Forelimb muscle (tissue), 1 donor: ENCODE results near the gene BRINP1. TPM values are rescaled to one million over a fixed set of nuclear protein-coding genes. Genes with fewer than 3 reads are reported as not detected.
A peak's percentile ranks its signal among the peaks of the same experiment; 100 is the strongest.

ENCODE experiments used
- DNase-seq: peaks from one replicate; pipeline ENCODE4 v3.0.0-alpha.2; 2013; ENCODE audit warnings: low read depth
- polyA plus RNA-seq: library from polyadenylated mRNA; unstranded; fragments of 120-200 nt; gene quantifications from one replicate; pipeline ENCODE4 v1.2.1, GENCODE V29; 2013; ENCODE audit not compliant: insufficient read length

BRINP1 gene
- polyA plus RNA-seq, 1 donor, result 0.11 TPM

DNA sequence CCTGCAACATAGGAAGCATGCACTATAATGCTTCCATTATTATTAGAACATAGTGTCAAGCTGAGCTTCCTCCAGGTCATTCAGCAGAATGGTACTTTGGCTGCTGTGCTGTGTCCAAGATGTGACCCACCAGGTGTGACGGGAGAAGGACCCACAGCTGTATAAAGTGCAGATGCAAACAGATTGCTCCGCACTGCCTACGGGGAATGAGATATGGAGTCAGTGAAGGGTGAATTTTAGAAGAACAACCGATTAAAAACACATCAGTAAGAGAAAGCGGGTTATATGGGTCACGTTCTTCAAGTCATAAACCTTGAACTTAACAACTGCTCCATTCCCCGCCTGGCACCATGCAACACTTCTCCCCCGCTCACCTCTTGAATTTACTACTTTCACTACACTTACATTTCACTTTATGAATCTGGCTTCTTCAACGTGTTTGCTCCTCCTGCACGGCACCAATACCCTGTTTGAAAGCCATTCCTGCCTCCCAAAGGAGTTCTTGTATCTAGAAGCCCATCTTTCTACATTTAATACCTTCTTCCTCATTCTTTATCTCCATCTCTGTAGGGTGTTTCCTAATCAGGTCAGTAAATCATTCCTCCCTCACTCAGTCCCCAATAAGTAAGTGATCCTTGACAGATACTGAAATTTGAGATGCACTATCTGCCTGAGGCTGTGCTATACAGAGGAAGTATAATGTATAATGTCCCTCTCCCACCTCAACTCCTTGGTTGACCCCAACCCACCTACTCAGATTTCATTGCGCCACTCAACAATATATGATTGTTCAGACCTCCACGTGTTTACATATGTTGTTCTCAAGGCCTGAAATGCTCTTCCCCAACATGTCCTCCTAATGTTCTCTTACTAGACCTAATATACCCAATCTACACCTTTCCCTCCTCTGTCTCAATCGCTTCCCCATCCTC, 25.9 kb downstream of the BRINP1 start:
- DNase-seq, result no peak

DNA sequence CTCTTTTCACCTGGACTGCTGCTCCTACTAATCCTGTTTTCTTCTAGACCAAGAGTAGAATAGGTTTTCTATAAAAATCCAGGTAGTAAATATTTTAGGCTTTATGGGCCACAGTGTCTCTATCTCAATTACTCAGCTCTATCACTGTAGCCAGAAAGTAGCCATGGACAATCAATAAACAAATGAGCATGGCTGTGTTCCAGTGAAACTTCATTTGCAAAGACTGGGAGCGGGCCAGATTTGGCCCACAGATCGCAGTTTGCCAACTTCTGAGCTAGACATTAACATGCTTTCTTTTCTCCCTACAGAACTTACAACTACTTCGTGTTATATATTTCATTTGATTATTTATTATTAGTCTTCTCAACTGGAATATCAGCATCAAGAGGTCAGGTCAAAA, 30.2 kb downstream of the BRINP1 start:
- DNase-seq, result no peak

DNA sequence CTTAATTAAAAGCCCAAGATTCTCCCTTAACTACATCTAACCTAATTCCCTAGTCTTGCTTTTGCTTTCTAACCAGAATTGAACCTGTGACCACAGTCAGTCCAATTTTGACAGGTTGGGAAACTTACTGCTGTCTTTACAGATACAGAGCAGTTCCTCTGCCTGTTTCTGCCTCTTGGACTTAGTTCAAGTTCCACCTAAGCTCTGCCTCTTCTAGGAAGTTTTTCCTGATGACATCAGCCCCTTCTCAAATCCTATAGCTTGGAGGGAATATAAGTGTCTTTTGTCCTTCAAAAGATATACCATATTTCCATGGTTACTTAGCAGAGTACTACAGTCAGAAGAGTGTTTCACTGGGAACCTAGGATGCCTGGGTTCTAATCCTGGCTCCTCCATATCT, 31.7 kb downstream of the BRINP1 start:
- no peak for DNase-seq

DNA sequence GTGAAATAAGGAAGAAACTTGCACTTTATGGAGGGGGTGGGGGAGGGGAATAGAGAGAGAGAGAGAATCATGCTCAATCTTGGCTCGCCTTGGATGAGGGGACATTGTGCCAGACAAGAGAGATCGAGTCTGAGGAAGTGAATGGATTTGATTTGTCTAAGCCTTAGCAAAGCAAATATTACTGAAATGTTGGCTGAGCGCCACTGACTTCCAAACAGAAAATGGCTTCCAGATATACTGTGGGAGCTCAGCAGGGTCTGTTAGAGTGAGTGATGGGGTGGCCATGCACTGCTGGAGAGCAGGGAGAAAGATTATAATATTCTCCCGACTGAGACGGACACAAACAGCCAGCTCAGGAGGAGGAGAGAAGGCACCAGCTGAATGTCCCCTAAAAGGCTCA, 34.5 kb downstream of the BRINP1 start:
- DNase-seq, result no peak

DNA sequence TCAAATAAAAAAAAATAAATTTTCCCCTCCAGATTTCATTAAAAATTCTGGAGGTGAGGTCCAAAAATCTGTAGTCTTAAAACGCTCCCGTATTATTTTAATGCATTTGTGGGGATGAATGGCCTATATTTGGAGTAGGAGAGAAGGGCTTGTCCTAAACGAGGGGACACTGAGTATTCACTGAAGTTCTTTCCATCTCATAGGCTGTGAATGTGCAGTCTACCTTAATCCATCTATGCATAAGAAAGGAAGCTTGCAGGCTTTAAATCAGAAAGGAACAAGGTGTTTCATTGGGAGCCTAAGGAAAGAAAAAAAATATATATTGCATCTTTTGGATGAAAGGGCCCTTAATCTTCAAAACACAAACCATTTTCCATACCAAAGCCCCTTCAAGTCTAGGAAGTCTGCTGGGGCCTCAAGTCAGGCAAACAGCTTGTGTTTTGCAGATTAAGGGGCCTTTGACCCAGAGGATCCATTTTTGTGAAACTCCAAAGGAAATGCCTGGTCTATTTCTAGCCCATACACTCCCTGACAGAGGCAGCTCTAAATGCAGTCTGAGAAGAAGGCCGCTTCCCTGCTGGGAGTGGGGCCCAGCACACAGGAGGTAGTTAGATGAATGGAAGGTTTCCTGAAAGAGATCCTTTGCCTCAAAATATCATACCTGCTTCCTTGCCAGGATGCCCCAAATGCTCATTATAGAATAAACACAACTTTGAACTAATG, 35.6 kb downstream of the BRINP1 start:
- DNase-seq, result no peak

DNA sequence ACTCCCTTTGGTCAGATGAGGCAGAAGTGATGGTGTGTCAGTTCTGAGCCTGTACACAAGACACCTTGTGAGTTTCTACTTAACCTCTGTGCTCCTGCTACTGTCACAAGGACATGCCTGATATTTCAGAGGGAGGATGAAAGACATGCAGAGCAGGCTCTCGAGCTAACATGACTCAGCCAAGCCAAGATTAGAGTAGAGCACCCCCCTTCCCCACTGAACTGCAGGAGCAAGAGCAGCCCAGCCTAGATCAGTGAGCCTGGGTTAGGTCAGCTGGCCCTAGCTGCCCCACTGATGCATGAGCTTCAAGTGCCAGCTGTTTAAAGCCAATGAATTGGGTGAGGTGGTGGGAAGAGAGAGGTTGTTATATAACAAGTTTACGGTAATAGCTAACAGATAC, 36.7 kb downstream of the BRINP1 start:
- DNase-seq, result no peak

DNA sequence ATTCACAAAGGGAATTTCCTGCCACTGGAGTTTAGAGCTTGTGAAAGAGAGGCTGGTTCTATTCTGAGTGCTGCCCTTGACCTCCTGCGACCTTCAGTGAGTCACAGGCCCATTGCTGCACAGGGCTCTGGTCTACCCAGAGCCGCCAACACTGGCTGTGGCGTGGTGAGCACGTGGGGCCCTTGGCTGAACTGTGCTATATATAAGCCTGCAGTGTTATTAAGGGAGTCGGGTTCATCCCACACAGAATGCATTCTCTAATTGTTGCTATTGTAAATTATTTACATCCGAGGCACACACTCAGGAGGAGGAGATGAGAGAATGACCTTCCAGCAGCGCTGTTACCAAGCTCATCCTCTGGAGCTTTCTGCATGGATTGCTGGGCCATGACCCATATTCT, 47.1 kb downstream of the BRINP1 start:
- no peak for DNase-seq

DNA sequence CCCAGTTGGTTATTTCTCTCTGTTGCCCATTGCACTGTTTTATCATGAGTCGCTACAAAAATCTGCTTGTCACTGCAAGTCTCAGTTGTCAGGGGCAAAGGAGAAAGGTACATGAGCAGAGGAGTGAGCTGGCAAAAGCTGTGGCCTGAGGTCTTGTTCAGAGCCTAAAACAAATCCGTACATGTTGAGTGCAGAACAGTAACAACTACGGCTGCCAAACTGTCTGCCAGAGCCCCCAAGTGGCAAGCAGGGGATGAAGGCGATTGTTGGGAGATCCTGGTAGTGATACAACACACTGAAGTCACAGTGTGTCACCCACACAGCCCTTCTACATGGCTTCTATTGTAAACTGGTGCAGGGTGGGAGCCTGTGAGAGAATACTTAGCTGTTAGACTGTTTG, 50.9 kb downstream of the BRINP1 start:
- DNase-seq, result no peak

DNA sequence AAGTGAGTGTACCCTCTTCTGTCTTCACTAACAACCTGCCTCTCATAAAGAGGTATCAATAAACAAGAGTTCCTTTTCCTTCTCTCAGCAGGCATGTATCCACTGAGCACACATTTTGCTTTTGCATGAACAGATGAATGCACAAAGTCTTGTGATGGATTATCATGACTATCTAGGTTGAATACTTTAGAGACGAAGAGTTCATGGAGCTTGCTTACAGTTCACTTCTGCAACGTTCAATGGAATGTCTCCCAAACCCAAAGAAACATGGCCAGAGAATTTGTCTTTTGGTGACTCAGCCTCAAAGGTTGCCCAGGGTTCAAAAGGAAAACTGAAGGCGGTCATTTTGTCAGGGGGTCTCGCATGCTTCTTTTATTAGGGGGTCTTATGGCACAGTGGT, 55.4 kb downstream of the BRINP1 start:
- DNase-seq, result no peak

DNA sequence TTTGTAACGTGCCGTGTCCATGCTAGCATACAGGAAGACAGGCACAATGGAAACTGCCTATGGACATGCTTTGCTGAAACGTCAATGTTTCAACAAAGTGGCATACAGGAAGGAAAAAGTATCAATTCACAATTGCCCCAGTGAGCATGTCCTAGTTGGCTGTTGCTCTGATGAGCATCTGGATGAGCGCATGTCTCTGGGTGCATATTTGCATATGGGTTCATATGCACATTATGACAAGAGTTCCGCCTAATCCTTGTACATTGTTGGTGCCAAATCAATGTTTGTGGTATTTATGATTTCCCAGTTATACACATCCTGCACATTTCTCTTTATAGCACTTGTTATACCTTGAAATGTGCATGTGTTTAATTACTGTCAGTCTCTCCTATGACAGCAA, 58.5 kb downstream of the BRINP1 start:
- no peak for DNase-seq

DNA sequence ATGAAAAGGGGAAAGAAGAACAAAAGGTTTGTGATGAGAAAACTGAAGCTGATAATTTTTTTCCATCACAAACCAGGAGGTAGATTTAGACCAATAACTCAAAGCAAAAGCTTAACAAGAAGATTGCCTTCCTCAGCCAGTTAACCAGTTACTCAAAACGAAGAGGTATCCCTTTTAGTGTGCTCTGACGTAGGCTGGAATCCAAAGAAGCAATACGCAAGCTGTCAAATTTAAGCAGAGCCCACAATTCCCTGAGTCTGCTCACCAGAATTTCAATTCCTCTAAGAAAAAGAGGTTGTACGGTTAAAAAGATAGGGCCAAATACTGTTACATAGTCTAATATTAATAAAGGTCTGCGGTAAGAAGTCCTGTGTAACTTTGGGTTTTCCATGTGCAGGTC, 61.8 kb downstream of the BRINP1 start:
- no peak for DNase-seq

DNA sequence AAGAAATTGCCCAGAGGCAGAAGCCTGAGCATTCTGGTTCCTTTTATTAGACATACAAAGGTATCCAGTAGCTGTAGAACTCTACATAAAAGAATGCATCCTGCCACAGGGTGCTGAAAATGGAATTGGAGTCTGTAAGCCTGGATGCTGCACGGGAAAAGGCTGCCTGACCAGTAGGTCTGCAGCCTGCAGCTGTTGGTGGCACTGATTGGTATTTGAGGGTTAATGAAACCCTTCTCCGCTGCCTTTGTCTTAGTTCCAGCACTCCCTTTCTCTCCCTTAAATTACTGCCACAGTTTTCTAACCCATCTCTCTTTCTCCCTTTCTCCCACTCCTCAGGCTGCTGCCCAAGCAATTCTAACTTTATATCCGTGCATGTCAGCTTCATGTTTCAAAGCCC, 64.7 kb downstream of the BRINP1 start:
- no peak for DNase-seq

DNA sequence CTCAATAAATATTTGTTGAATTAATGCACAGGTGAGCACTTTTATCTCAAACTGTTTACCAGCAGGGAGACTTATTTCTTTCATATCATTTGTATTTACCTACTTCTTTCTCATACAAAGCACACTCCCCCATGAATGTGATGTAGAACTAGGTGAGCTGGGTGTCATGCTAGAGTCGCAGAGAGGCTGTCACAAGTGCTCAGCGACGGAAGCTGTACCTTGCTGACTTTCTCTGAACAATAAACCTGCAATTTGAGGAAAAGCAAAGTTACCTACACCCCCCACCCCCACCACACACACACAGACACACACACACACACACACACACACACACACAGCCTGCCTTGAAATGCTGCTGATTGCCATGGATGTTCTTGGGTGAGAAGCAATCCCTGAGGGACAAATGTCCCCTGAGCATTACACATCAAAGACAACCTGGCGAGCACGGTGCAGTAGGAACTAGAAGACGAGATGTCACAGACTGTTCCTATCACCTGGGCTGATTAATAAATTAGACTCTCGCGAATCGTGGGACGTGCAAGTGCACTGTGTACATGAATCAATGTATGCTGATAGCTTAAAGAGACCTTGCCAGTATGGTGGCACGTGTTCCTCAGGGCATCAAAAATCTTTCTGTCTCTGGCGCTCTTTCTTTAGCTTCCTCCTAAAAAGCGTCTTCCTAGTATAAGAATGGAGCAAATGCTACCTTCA, 66.1 kb downstream of the BRINP1 start:
- no peak for DNase-seq

DNA sequence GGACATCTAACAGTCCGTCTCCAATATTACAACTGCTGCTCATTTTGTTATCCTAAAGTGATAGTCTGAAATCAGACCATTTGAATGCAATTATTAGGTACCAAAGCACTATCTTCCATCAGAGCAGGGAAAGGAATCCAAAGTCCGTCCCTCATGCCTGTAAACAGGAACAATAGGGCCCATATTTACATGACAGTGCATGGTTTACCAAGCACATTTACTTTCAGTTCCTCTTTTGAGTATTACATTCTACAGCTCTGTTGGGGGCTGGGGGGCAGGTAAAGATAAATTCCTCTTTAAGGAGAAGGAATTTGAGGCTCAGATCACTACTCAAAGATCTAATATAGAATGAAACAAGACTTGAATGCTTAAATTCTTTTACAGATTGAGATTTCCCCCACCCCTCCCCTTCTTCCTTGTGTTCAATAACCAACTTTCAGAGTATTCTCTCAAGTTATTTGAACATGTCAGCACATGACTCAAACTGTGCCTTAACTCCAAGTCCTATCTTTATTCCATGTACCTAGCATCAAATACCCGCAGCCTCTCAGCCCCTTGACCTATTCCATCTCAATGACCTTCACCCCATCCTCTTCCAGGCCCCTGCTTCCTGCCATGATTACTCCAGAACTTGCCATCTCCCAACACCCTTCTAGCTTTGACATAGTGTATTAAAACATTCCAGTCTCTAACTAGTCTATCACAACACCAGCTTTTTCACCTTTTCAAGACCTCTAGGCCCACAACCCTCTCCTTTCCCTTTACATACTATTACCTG, 71.0 kb downstream of the BRINP1 start:
- DNase-seq, result no peak

DNA sequence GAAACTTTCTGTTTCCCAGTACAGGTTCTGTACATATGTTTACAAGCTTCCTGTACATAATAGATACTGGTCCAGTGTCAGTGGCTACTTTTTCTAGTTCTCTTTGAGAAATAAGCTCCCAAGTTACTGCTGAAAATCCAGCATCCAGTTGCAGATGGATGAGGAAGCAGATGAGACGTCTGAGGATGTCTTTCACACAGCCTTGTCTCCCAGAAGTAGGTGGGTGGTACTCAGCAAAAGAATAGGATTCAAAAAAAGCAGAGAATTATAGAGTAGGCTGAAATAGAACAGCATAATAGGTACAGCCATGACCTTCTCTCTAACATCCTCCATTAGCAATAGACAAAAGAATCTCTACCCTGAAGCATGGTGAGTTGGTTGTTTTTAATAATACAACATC, 77.7 kb downstream of the BRINP1 start:
- no peak for DNase-seq

DNA sequence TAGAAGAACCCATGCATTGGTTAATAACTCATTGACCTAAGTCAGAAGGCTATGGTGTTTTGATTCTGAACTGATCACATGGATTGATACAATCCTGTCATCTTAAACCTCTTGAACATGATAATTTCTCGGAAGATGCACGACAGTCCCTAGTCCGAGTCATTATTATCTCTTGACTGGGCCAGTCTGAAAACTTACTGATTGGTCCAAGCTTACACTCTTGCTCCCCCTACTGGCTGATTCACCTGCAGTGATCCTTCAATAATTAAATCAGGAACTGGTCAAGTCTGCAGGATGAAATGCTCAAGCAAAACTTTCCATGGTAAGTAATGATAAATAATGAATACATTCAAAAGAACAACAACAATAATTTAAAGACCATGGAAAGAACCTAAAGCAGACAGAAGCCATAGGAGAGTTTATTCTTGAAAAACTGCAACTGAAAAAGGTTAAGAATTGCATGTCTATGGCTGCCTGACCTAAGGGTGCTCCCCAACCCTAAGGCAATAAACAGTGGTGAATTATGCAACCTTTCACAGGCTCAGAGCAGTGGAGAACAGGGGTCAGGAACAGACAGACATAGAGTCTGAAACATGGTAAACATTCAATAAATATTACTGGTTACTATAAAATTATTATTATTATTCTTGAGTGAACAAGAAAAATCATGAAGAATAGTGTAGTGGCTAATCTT, 79.3 kb downstream of the BRINP1 start:
- DNase-seq, result peak; percentile 46

DNA sequence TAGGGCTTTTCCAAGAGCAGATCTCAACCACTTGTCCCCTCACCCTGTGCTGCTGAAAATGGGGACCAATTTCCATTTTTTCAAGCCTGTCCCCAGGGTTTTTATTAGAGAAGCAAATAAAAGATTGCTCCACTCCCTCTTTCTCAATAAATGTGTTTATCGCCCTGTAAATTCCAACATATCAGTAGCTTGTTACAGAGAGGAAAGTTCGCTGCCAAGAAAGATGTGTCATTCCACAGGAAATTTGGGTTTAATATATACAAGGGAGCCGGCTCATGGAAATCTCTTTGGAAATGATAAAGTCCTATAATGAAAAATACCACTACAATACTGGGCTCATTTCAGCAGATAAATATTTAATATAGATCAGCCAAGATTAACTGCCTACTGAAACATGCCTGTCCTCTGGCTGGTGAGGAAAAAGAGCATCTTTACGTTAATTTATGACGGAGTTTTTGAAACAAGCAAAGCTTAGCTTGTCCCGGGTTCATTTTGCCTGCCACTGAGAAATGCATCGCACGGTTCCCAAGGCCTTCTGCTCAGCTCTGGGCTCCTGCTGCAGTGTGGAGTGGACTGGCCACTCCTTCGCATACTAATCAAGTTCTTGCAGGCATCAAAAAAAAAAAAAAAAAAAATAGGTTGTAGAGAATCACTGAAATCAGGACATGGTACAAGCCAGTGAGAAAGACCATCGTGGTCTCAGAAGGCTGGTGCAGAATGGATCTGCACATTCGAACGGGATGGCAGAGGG, 84.5 kb downstream of the BRINP1 start:
- no peak for DNase-seq

DNA sequence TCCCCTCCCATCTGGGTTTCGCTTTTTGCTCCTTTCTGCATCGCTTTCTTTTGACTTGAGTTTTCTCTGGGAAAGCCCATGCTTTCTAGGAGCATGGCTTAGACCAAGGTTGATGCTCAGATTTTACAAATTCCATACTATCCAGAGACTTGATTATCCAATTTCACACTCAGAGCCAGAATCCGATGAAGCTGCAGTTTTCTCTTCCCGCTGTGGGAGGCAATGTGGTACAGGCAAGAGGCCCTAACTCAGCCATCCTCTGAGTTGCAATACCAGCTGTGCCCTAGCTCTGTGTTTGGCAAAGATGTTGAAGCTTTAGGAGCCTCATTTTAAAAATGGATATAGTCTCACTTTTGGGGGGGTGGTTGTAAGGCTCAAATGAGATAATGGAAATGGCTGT, 85.1 kb downstream of the BRINP1 start:
- no peak for DNase-seq

DNA sequence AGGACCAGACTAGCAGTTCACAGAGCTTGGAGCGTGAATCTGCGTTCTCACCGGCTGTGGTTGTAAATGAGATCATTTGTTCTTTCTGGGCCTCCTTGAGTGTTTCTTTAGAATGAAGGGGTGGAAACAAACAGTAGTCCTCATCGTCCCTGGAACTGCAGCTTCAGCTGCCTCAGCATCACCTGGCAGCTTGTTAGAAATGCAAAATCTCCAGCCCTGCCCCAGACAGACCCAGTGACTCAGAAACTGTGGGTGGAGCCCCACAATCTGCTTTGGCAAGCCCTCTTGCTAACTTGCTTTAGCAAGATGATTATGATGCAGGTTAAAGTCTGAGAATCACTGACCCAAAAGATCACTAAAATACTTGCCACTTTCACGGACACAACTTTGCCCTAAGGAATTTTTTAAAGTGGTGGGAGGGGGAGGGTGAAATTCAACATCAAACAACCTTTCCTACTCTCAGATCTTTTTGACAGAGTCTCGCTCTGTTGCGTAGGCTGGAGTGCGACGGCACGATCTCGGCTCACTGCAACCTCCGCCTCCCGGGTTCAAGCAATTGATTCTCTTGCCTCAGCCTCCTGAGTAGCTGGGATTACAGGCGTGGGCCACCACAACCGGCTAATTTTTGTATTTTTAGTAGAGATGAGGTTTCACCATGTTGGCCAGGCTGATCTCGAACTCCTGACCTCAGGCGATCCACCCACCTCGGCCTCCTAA, 86.0 kb downstream of the BRINP1 start:
- DNase-seq, result no peak
